ENCODE data around the gene UBTD2.

DNA sequence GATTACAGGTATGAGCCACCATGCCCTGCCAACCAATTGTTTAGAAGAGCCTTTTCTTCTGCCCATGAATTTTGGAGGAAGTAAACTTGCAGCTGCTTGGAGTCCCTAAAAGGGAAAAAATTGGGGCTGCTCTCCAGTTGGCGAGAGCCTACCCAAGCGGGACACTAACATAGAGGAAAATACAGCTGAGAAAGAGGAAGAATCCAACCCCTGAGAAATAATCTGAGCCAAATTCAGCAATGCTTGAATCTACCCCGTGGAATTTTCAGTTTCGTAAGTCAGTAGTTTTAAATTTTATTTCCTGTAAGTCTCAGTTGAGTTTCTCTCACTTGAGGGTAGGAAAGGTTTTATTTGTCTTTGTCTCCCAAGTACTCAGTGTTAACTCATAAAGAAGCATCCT, 30.4 kb upstream of the UBTD2 start:
- TF ChIP-seq, protein P1, sequence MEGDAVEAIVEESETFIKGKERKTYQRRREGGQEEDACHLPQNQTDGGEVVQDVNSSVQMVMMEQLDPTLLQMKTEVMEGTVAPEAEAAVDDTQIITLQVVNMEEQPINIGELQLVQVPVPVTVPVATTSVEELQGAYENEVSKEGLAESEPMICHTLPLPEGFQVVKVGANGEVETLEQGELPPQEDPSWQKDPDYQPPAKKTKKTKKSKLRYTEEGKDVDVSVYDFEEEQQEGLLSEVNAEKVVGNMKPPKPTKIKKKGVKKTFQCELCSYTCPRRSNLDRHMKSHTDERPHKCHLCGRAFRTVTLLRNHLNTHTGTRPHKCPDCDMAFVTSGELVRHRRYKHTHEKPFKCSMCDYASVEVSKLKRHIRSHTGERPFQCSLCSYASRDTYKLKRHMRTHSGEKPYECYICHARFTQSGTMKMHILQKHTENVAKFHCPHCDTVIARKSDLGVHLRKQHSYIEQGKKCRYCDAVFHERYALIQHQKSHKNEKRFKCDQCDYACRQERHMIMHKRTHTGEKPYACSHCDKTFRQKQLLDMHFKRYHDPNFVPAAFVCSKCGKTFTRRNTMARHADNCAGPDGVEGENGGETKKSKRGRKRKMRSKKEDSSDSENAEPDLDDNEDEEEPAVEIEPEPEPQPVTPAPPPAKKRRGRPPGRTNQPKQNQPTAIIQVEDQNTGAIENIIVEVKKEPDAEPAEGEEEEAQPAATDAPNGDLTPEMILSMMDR (IDR thresholded peaks at IDR 0.05): no peak
- TF ChIP-seq POLR2A (IDR thresholded peaks at IDR 0.05): no peak
